ENCODE measurements around the gene PKMYT1.

DNA sequence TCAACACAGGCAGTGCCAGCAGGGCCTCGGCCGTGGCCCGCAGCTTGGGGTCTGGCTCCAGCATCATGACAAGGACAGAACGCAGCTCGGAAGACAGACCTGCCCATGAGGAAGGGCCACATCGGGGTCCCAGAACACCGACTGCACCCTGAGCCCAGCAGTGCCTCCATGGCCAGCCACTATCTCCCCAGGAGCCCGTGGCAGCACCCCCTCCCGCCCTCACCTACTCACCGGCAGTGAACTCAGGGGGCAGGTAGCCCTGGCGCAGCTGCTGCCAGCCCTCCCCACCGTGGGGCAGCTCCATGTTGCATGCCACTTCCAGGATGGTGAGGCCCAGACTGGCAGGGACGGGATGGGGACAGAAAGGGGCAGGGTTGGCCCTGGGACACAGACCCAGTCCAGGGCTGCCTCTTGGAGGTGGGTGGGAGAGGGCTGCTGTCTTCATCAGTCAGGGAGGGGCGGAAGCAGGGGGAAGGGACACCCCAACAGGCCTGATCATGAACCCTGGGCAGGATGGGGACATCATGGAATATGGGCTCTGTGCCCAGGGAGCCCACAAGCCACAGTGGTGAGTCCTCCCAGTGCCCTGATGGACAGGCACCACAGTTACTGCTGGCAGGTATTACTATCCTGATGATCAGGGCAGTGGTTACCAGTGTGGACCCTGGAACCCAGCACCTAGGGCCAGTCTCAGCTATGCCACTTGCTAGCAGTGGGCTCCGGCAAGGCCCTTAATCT is 5.8 kb downstream of the PKMYT1 start:
- TF ChIP-seq, protein P1, sequence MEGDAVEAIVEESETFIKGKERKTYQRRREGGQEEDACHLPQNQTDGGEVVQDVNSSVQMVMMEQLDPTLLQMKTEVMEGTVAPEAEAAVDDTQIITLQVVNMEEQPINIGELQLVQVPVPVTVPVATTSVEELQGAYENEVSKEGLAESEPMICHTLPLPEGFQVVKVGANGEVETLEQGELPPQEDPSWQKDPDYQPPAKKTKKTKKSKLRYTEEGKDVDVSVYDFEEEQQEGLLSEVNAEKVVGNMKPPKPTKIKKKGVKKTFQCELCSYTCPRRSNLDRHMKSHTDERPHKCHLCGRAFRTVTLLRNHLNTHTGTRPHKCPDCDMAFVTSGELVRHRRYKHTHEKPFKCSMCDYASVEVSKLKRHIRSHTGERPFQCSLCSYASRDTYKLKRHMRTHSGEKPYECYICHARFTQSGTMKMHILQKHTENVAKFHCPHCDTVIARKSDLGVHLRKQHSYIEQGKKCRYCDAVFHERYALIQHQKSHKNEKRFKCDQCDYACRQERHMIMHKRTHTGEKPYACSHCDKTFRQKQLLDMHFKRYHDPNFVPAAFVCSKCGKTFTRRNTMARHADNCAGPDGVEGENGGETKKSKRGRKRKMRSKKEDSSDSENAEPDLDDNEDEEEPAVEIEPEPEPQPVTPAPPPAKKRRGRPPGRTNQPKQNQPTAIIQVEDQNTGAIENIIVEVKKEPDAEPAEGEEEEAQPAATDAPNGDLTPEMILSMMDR (IDR thresholded peaks at IDR 0.05): no peak
- no peak for TF ChIP-seq POLR2A (IDR thresholded peaks at IDR 0.05)

All from thyroid gland (tissue), 4 donors.